GM12891 (cell line): ENCODE measurements around the gene NCKAP5.

Source experiments
- PAX5 ChIP-seq: IDR thresholded peaks from 2 replicates; pipeline ENCODE4 v1.6.1; 2011; ENCODE audit warnings: low read length, moderate library complexity, mild to moderate bottlenecking; ENCODE audit not compliant: insufficient read depth, severe bottlenecking
- POLR2A ChIP-seq: IDR thresholded peaks from 2 replicates; pipeline ENCODE4 v1.6.1; 2011; ENCODE audit warnings: low read depth, low read length, control low read depth
- POLR2AphosphoS5 ChIP-seq: IDR thresholded peaks from 2 replicates; pipeline ENCODE4 v1.6.1; 2011; ENCODE audit warnings: low read depth, low read length, control low read depth
- POU2F2 ChIP-seq: IDR thresholded peaks from 2 replicates; pipeline ENCODE4 v1.6.1; 2011; ENCODE audit warnings: low read depth, mild to moderate bottlenecking, control low read depth, low read length, moderate library complexity
- TAF1 ChIP-seq: IDR thresholded peaks from 2 replicates; pipeline ENCODE4 v1.6.1; 2011; ENCODE audit warnings: low read depth, low read length, control low read depth

- no peak for TF ChIP-seq POLR2AphosphoS5
- no peak for TF ChIP-seq POLR2A
- TF ChIP-seq PAX5: no peak
- TF ChIP-seq POU2F2: no peak
- TF ChIP-seq TAF1: no peak
Measured at GRCh38 chr2:133315280-133315679, 253.0 kb downstream of the NCKAP5 start.
